A673 (cell line): ENCODE results near the gene CFAP52.

Experiments used
- CTCF ChIP-seq: fragments of 300-800, 200-600 bp; sonication (generic); conservative IDR thresholded peaks from 2 replicates; pipeline ENCODE4 v1.5.1; 2017; ENCODE audit warnings: low read depth, mild to moderate bottlenecking, antibody characterized with exemption, low read length, moderate library complexity, mixed read lengths
- EZH2 ChIP-seq: fragments of 200-600 bp; sonication (generic); IDR thresholded peaks from 2 replicates; pipeline ENCODE4 v1.6.1; 2017; ENCODE audit warnings: borderline replicate concordance, low read depth, mild to moderate bottlenecking, mixed read lengths, antibody characterized with exemption, low read length; ENCODE audit not compliant: poor library complexity, severe bottlenecking

GRCh38 chr17:9677896-9678295 is 101.5 kb downstream of the CFAP52 start:
- TF ChIP-seq EZH2 = no peak
- TF ChIP-seq CTCF = no peak
